Activated T-cell treated with anti-CD3 and anti-CD28 coated beads, Interleukin-2, amount 50 U/mL, for 48 hours (primary cell): ENCODE measurements around the gene RUNX3.
A peak's percentile ranks its signal among the peaks of the same experiment; 100 is the strongest.

ENCODE experiments used
- DNase-seq, 2 experiments: peaks; one replicate each; pipeline ENCODE4 v3.0.0-alpha.2; 2020

RUNX3 gene

GRCh38 chr1:24928689-24929397, 1.2 kb downstream of the RUNX3 start:
- peak; percentile 70 to 75 for DNase-seq

DNA sequence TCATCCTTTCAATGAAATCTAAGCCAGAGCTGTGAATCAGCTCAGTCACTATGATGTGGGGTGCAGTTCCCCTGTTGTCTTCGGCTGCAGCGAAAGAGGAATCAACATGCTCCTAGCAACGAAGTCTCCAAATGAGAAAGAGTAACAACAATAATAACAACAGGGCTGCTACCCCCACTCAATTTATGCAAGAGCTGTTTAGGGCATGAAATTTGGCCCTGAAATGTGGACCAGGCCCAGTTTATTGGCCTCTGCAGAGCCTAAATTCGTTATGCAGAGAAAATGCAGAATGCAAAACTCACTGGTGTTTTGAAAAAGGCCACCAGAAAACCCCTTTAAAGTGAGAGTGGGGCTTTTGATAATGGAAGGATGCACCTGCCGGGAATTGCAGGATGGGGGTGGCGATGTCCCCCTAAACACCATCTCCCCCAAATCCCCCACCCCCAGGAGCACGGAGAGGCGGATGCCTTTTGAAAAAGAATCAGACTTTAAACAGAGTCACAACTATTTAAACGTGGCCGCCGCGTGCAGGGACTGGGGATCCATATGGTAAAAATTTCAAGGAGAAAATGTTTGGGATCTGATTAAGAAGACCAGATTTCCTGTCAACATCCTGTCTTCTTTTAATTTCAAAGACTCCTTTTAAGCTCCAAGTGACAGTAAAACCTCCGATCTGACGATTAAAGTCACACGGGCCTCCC, 1.9 kb downstream of the RUNX3 start:
- no peak for DNase-seq

DNA sequence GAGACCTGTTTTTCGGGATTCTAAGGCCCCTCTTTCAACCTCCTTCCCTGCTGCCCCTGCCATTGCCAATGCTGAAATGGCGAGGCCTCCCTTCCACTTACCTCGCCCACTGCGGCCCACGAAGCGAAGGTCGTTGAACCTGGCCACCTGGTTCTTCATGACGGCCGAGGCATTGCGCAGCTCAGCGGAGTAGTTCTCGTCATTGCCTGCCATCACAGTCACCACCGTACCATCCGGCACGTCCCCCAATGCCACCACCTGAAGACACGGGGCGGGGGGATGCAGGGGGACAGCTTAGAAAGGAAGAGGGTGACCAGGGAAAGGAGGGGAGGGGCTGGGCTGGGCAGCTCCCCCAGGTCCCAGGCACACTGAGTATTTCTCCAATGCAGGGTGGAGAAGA, 2.6 kb downstream of the RUNX3 start:
- DNase-seq, result no peak

DNA sequence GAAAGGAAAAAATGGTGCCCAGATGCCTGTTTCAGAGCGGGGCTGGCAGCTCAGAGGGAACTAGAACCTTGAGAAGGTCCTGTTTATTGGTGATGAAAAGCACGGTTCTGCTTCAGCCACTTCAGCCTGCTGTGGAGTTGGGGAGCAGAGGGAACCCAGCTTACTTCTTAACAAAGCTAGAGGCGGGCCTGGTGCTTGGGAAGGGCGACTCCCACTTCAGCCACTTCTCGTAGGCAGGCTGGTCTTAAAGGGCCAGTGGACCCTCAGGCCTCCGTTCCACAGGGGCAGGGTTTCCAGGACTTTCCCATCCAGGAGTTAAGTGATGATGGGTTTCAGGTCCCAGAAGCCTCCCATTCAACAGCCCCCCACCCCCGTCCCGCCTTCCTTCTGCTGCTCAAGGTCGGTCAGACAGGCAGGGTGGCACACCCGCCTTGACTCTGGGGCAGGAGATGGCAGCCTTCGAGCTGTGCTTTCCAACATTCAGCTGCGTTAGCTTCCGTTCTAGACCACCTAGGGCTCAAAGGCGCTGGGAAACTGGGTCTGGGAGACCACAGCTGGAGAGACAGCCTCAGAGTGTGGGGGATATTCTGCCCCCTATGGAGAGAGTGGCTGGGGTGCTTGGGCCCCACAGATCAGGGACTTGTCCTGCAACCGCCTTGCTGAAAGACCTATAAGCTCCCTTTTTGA, 3.4 kb downstream of the RUNX3 start:
- DNase-seq, result no peak

DNA sequence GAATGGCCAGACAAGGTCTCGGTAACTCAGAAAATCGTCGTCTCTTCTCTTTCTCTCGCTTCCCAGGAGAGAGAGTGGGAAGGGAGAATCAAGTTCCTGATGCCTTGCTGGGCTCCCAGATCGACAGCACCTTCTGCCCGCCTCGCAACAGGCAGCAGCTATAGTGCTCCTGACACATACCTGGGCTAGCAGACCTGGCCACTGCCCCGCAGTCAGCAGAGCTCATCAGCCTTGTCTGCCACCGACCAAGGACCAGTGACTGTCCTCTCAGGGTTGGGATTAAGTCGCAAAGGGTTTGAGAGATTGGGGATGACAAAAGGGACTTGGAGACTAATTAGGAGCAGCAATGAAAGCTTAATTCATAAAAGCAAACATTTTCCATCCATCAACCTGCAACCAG, 4.1 kb downstream of the RUNX3 start:
- DNase-seq, result no peak

GRCh38 chr1:24925082-24925779, 4.8 kb downstream of the RUNX3 start:
- peak; percentile 89 to 90 for DNase-seq

DNA sequence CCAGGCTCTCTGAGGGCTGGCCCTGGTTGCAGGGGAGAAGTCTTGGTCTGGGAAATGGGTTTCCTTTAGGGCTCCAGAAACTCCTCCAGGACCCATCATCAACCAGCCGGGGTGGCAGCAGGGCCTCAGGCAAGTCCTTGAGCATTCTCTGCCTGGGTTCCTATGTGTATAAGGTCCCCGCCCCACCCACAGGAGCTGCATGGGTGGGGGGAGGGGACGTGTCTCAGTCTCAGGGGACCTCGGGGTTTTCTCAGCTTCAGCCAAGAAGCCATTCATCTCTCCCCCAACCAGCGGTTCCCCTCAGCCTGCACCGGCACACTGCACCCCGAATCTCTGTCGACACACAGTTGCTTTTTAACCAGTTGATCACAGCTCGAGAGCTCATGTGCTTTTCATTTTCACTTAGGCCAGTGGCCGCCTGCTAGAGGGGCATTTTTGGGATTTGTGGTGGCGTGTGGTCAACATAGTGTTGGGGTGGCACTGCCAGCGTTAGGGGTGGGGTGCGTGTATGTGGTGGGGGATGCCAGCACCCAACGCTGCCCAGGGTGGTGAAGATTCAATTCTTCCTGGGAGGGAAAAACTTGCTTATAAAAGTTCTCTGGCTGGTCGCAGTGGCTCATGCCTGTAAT, 6.5 kb downstream of the RUNX3 start:
- DNase-seq, result no peak

- DNase-seq, result no peak
Measured at GRCh38 chr1:24921938-24922662, 8.0 kb downstream of the RUNX3 start.

GRCh38 chr1:24921412-24921811, 8.7 kb downstream of the RUNX3 start:
- no peak for DNase-seq

DNA sequence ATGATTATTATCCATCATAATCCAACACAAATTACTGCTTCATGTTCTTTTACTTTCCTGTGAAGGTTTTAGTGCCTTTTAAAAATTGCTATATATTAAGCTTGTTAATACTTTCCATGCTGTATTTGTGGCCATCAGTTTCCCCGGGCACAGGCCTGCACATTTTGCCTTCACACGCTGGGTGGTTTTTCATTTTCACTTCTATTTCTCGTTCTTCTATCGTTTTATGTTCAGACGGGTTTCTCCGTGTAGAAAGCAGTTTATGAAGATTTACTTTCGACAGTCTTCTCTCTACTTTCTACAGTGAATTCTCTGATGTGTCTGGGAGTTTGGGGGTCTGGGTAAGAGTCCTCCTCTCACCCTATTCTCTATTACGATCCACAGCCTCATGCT, 9.5 kb downstream of the RUNX3 start:
- no peak for DNase-seq

DNA sequence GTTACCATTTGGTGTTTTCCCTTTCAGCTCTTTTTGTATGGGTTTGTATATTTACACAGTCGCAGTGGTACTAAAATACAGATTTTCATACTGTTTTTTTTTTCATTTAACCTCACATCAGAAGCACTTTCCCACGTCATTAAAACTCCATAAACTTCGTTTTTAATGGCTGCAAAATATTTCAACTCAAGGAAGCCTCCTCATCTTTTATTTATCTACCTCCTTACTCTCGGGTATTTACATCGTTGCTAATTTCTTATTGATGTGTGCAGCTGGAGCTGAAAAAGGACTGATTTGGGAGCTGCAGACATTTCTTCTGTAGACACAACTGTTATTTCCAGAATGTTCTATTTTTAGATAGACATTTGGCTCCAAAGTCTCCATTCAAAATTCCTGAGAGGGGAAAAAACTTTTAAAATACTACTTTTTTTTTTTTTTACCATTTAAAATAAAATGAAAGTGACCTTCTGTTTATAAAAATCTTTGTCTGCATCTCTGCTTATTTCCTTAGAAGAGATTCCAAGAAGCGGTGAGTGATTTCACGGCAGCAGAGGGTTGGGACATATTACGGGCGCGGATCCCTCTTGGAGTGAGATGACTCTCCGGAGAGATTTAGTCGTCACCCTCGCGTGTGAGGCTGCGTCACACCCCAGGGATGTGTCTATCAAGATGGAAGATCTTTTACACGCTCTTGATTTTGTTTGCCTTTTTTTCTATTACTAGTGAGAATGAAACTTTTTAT, 10.1 kb downstream of the RUNX3 start:
- peak; percentile 78 to 79 for DNase-seq

GRCh38 chr1:24918995-24919605, 11.0 kb downstream of the RUNX3 start:
- DNase-seq, result no peak

GRCh38 chr1:24918370-24918769, 11.7 kb downstream of the RUNX3 start:
- no peak for DNase-seq

GRCh38 chr1:24917327-24918074, 12.6 kb downstream of the RUNX3 start:
- no peak for DNase-seq

GRCh38 chr1:24915816-24916602, 14.1 kb downstream of the RUNX3 start:
- no peak for DNase-seq

- no peak for DNase-seq
Measured at GRCh38 chr1:24914226-24915069, 15.6 kb downstream of the RUNX3 start.

GRCh38 chr1:24913616-24914225, 16.4 kb downstream of the RUNX3 start:
- no peak for DNase-seq

DNA sequence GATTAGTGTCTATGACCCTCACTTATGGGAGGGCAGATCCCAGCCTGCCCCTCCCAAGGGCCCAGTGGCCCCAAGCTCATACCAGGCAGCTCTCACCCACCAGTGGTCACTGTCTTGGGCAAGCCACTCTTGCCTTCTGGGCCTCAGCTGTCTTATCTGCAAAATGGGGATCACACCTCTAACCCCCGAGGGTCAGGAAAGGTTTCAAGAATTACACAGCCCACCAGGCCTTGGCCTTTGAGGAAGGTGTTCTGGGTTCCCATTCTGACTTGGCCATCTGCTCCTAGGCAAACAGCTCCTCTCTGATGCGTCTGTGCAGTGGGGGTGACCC, 16.8 kb downstream of the RUNX3 start:
- no peak for DNase-seq
